ENCODE data around the gene IL1RAPL1. TPM values are rescaled to one million over a fixed set of nuclear protein-coding genes. Genes with fewer than 3 reads are reported as not detected.

Gene IL1RAPL1
- total RNA-seq, 4 donors from 2014 or later: 0.24 to 6.2 TPM; not detected in 2

DNA sequence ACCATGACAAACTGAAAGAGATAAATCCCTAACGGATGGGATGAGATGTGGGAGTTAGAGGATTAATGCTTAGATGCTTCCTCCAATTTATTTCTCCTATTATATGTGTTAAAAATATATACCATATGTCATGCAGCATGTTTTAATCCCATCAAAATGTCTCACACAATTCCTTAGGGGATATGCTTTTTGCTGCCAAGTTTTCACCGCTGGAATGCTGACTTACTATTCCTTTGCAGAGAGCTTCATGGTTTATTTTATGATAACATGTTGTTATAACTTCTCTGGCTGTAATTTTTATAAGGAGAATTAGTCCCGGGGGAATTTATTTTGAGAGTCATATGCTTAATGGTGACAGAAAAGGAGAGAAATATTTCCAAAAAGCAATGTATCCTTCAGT, 670.3 kb downstream of the IL1RAPL1 start:
- Histone ChIP-seq H3K4me1 (no peaks in the 10 kb centered on the region), H3K9me3 (no peaks in the 10 kb centered on the region), H3K4me3 (no peak overlapping the region), H3K27ac (no peak overlapping the region), H3K36me3 (no peaks in the 10 kb centered on the region), H3K27me3 (no peaks in the 10 kb centered on the region)
- DNase-seq: no peak
- TF ChIP-seq, protein P1, sequence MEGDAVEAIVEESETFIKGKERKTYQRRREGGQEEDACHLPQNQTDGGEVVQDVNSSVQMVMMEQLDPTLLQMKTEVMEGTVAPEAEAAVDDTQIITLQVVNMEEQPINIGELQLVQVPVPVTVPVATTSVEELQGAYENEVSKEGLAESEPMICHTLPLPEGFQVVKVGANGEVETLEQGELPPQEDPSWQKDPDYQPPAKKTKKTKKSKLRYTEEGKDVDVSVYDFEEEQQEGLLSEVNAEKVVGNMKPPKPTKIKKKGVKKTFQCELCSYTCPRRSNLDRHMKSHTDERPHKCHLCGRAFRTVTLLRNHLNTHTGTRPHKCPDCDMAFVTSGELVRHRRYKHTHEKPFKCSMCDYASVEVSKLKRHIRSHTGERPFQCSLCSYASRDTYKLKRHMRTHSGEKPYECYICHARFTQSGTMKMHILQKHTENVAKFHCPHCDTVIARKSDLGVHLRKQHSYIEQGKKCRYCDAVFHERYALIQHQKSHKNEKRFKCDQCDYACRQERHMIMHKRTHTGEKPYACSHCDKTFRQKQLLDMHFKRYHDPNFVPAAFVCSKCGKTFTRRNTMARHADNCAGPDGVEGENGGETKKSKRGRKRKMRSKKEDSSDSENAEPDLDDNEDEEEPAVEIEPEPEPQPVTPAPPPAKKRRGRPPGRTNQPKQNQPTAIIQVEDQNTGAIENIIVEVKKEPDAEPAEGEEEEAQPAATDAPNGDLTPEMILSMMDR (IDR thresholded peaks at IDR 0.05): no peak
- no peak for TF ChIP-seq POLR2A (IDR thresholded peaks at IDR 0.05)
- intact Hi-C loops (cut with DNase I; ENCODE audit: low total_unique reads): no loop called here

DNA sequence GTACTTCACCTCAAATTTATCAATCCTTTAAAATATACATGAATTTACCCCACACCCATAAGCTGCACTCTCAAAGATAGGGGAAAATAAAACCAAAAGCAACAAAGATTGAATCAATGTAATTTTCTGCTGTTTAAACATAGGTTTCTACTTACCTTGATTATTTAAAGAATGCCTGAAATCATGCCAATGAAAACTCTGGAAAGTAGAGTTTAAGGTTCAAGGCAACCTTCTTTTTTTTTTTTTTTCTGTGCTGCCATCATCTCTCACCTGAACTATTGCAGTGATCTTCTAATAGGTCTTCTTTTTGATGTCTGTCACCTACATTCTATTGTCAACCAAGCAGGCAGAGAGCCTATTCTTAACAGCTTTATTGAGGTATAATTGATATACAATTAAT, 682.1 kb downstream of the IL1RAPL1 start:
- no peaks in the 10 kb centered on the region for H3K9me3 ChIP-seq
- no peaks in the 10 kb centered on the region for H3K27me3 ChIP-seq
- no peaks in the 10 kb centered on the region for H3K4me1 ChIP-seq
- no peak overlapping the region for H3K4me3 ChIP-seq
- DNase-seq: no peak
- intact Hi-C loops (cut with DNase I; ENCODE audit: low total_unique reads): no loop called here
- H3K36me3 ChIP-seq: no peaks in the 10 kb centered on the region
- TF ChIP-seq, protein P1 (IDR thresholded peaks at IDR 0.05): no peak
- H3K27ac ChIP-seq: no peak overlapping the region

DNA sequence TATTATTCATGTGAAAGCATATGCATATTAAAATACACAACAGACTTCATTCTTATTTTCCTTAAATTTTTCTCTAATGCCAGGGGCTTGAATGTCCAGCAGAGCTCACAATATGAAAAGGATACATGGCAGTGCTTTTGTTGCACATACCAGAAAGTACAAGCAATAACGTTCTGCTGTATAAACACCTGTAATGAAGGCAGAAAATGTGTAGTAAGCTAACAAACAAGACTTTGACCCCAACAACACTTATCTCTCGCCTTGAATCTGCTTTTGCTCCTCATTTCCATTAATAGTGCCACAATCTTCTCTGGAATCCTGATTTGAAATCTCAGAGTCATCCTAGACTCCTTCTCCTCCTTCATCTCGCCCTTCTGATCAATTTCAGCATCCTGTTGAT, 687.3 kb downstream of the IL1RAPL1 start:
- TF ChIP-seq, protein P1 (IDR thresholded peaks at IDR 0.05): no peak
- TF ChIP-seq POLR2A (IDR thresholded peaks at IDR 0.05): no peak
- H3K9me3 ChIP-seq: no peaks in the 10 kb centered on the region
- intact Hi-C loops (cut with DNase I; ENCODE audit: low total_unique reads): no loop called here
- H3K36me3 ChIP-seq: no peaks in the 10 kb centered on the region
- no peak for DNase-seq
- H3K27ac ChIP-seq: no peak overlapping the region
- no peak overlapping the region for H3K4me3 ChIP-seq
- H3K4me1 ChIP-seq: no peaks in the 10 kb centered on the region
- H3K27me3 ChIP-seq: no peaks in the 10 kb centered on the region

DNA sequence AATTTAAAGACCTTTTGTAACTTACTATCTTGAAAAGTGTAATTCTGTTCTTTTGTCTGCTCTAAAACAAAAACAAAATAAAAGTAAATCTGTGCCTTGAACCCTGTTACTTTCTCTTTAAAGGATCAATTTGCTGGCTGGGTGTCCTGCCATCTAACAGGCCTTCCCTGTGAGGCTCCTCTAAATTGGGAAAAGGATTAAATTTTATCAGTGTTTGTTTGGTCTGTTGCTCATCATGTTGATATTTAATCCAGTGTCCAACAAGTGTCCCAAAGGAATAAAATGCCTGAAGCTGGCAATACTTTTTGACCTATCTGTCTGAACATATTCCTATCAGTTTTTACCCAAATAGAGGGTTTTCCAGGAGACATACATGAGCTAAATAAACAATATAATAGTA, 688.7 kb downstream of the IL1RAPL1 start:
- no peaks in the 10 kb centered on the region for H3K27me3 ChIP-seq
- no peaks in the 10 kb centered on the region for H3K9me3 ChIP-seq
- H3K4me1 ChIP-seq: no peaks in the 10 kb centered on the region
- no peak overlapping the region for H3K27ac ChIP-seq
- TF ChIP-seq, protein P1 (IDR thresholded peaks at IDR 0.05): no peak
- TF ChIP-seq POLR2A (IDR thresholded peaks at IDR 0.05): no peak
- no peaks in the 10 kb centered on the region for H3K36me3 ChIP-seq
- no peak overlapping the region for H3K4me3 ChIP-seq
- intact Hi-C loops (cut with DNase I; ENCODE audit: low total_unique reads): no loop called here
- no peak for DNase-seq

DNA sequence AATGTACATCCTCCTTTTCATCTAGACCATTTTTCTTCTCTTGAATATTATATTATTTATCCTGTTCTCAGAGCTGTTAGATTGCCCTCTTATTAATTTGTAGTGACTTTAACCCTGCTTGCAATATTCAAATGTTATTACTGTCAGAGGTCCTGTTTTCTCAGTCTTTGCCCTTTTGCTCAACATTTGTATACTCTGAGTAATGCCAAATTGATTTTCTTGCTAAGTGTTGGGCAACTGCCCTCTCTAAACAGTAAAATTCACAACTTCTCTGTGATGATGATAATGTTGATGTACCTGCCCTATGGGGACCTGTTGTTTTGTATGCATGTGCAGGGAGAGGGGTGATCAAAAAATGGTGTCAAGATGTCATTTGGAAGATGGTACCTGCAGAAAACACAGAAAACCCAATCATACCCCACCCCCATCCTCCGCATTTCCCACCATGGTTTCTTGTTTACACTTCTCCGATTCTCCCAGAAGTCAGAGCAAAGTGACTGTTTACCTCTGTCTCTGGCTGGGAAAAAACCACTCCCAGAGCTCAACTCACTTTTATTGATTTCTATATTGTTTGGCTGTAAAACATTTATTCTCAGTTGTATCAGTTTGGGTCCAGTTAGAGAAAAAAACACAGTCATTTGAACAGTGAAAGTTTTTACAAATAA, 694.0 kb downstream of the IL1RAPL1 start:
- Histone ChIP-seq H3K4me1 (no peaks in the 10 kb centered on the region), H3K9me3 (no peaks in the 10 kb centered on the region), H3K4me3 (no peak overlapping the region), H3K27me3 (no peaks in the 10 kb centered on the region), H3K27ac (no peak overlapping the region), H3K36me3 (no peaks in the 10 kb centered on the region)
- DNase-seq: no peak
- TF ChIP-seq POLR2A (IDR thresholded peaks at IDR 0.05): no peak
- TF ChIP-seq, protein P1 (IDR thresholded peaks at IDR 0.05): no peak
- intact Hi-C loops (cut with DNase I; ENCODE audit: low total_unique reads): no loop called here
